Measurements from ENCODE around the gene CASZ1. TPM values are rescaled to one million over a fixed set of nuclear protein-coding genes. Genes with fewer than 3 reads are reported as not detected.
A peak's percentile ranks its signal among the peaks of the same experiment; 100 is the strongest.

Gene CASZ1
- total RNA-seq, 1 donor from 2014 or later: 18.3 TPM

DNA sequence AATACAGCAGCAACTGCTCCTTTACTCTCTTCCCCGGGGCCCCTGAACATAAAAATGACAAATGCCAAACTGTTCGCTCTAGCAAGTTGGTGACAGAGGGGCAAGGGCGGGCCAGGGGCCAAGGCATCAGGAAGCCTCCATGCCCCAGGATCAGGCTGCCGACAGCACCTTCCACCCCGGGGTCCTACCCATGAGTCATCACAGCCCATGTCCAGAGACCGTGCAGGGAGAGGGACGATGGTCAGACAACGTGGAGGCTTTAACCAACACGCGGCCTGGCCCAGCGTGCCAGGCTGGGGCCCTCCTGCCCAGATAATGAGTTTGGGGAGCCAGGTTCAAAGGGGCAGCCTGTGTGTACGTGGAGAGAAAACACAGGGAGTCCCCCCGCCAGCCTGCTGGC, 90.5 kb downstream of the CASZ1 start:
- peaks cover 5% of the 10 kb centered on the region for H3K36me3 Mint-ChIP-seq (ENCODE audit: unreplicated experiment)
- H3K4me1 Mint-ChIP-seq (ENCODE audit: low read depth, unreplicated experiment): peaks cover 20% of the 10 kb centered on the region
- H3K27me3 Mint-ChIP-seq (ENCODE audit: unreplicated experiment): peaks cover 11% of the 10 kb centered on the region
- no peak overlapping the region for H3K27ac Mint-ChIP-seq (ENCODE audit: unreplicated experiment)
- TF ChIP-seq, protein P1, sequence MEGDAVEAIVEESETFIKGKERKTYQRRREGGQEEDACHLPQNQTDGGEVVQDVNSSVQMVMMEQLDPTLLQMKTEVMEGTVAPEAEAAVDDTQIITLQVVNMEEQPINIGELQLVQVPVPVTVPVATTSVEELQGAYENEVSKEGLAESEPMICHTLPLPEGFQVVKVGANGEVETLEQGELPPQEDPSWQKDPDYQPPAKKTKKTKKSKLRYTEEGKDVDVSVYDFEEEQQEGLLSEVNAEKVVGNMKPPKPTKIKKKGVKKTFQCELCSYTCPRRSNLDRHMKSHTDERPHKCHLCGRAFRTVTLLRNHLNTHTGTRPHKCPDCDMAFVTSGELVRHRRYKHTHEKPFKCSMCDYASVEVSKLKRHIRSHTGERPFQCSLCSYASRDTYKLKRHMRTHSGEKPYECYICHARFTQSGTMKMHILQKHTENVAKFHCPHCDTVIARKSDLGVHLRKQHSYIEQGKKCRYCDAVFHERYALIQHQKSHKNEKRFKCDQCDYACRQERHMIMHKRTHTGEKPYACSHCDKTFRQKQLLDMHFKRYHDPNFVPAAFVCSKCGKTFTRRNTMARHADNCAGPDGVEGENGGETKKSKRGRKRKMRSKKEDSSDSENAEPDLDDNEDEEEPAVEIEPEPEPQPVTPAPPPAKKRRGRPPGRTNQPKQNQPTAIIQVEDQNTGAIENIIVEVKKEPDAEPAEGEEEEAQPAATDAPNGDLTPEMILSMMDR (IDR thresholded peaks at IDR 0.05; ENCODE audit: partially characterized antibody, unreplicated experiment): no peak
- H3K9me3 Mint-ChIP-seq (ENCODE audit: unreplicated experiment): peaks cover 9% of the 10 kb centered on the region
- no peak overlapping the region for H3K4me3 Mint-ChIP-seq (ENCODE audit: unreplicated experiment)
- no peak for DNase-seq

DNA sequence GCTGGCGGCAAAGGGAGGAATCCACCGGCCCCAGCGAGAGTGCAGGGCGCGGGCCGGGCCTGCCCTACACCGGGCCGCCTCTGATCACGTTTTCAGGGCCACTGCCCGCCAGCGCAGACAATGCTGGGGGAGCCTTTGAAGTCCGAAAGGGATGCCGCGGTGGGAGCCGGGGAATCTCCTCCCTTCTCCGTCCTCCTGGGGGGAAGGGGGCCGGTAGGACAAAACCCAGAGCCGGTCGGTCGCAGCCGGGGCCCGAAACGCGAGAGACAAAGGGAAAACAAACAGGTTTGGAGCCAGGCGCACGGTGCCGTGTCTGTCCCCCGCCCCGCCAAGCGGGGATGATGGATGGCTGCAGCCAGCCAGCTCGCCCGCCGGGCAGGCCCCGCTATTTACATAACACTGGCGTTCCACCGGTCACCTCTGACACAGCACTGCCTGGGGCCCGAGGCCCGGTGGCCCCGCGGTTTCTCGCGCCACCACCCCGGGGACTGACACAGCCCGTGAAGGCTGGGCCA, 92.0 kb downstream of the CASZ1 start:
- H3K27ac Mint-ChIP-seq (ENCODE audit: unreplicated experiment): no peak overlapping the region
- H3K27me3 Mint-ChIP-seq (ENCODE audit: unreplicated experiment): peaks cover 17% of the 10 kb centered on the region
- H3K4me1 Mint-ChIP-seq (ENCODE audit: low read depth, unreplicated experiment): peaks cover 20% of the 10 kb centered on the region
- TF ChIP-seq, protein P1 (IDR thresholded peaks at IDR 0.05; ENCODE audit: partially characterized antibody, unreplicated experiment): no peak
- peaks cover 5% of the 10 kb centered on the region for H3K36me3 Mint-ChIP-seq (ENCODE audit: unreplicated experiment)
- peak; percentile 52 for DNase-seq
- no peak overlapping the region for H3K4me3 Mint-ChIP-seq (ENCODE audit: unreplicated experiment)
- H3K9me3 Mint-ChIP-seq (ENCODE audit: unreplicated experiment): peaks cover 9% of the 10 kb centered on the region

DNA sequence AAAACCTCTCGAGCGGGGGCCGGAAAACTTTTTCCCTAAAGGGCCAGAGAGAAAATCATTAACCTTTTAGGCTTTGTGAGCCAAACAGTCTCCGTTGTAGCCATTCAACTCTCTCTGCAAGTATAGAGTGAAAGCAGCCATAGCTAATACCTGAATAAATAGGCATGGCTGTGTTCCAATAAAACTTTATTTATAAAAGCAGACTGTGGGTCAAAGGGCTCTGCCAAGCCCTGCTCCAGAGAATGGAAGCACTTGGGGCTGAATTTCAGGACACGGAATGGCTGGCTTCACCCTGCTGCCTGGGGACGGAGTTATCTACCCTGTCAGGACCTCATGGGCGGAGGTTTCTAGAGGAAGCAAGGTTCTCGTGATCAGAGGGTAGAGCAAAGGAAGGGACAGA, 92.7 kb downstream of the CASZ1 start:
- Mint-ChIP-seq H3K36me3 (ENCODE audit: unreplicated experiment) (peaks cover 5% of the 10 kb centered on the region), H3K4me3 (ENCODE audit: unreplicated experiment) (no peak overlapping the region), H3K27ac (ENCODE audit: unreplicated experiment) (no peak overlapping the region), H3K4me1 (ENCODE audit: low read depth, unreplicated experiment) (peaks cover 18% of the 10 kb centered on the region), H3K9me3 (ENCODE audit: unreplicated experiment) (peaks cover 9% of the 10 kb centered on the region), H3K27me3 (ENCODE audit: unreplicated experiment) (peaks cover 17% of the 10 kb centered on the region)
- no peak for DNase-seq
- TF ChIP-seq, protein P1 (IDR thresholded peaks at IDR 0.05; ENCODE audit: partially characterized antibody, unreplicated experiment): no peak

DNA sequence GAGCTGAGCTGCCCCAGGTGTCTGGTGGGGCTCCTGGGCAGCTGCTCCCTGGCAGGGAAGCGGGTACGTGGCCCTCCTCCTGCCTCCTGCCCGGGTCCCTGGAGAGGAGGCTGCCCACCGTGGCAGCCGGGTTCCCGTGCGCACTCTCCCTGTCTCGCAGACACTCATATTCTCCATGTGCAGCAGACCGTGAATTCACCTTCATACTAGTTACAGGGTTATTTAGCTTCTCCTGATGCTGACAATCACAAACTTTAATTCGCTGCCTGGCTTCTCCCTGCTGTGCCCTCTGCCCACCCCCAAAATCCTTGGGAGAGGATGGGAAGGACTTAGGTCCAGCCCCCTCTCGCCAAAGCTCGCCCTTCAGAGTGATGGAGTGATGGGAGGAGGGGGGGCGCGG, 95.3 kb downstream of the CASZ1 start:
- peaks cover 5% of the 10 kb centered on the region for H3K36me3 Mint-ChIP-seq (ENCODE audit: unreplicated experiment)
- H3K4me1 Mint-ChIP-seq (ENCODE audit: low read depth, unreplicated experiment): peaks cover 15% of the 10 kb centered on the region
- no peak overlapping the region for H3K4me3 Mint-ChIP-seq (ENCODE audit: unreplicated experiment)
- TF ChIP-seq, protein P1 (IDR thresholded peaks at IDR 0.05; ENCODE audit: partially characterized antibody, unreplicated experiment): no peak
- H3K27ac Mint-ChIP-seq (ENCODE audit: unreplicated experiment): no peak overlapping the region
- peaks cover 18% of the 10 kb centered on the region for H3K27me3 Mint-ChIP-seq (ENCODE audit: unreplicated experiment)
- H3K9me3 Mint-ChIP-seq (ENCODE audit: unreplicated experiment): peaks cover 6% of the 10 kb centered on the region
- no peak for DNase-seq

DNA sequence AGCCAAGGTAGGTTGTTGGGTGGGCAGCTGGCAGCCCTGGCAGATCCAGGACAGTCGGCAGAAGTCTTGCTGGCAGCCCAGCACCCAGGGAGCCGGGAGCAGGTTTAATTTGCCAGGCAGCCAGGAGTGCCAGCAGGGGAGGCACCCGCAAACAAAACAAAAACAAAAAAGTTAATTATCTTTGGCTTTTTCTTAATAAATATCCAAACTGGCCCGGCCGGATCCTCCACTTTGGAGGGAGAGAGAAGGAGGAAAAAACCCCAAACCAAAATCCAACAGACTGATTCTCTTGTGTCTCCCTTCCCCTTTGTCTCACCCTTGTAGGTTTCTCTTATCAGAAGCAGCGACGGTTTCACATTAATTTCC, 97.0 kb downstream of the CASZ1 start:
- no peak overlapping the region for H3K27ac Mint-ChIP-seq (ENCODE audit: unreplicated experiment)
- TF ChIP-seq, protein P1 (IDR thresholded peaks at IDR 0.05; ENCODE audit: partially characterized antibody, unreplicated experiment): no peak
- H3K4me3 Mint-ChIP-seq (ENCODE audit: unreplicated experiment): no peak overlapping the region

More for the DNA sequence above, 97.0 kb downstream of the CASZ1 start:
- H3K4me1 Mint-ChIP-seq (ENCODE audit: low read depth, unreplicated experiment): peaks cover 15% of the 10 kb centered on the region
- H3K36me3 Mint-ChIP-seq (ENCODE audit: unreplicated experiment): peaks cover 5% of the 10 kb centered on the region
- no peak for DNase-seq
- H3K9me3 Mint-ChIP-seq (ENCODE audit: unreplicated experiment): peaks cover 6% of the 10 kb centered on the region
- peaks cover 23% of the 10 kb centered on the region for H3K27me3 Mint-ChIP-seq (ENCODE audit: unreplicated experiment)
